H1 (cell line): ENCODE results near the gene PRKAB1. TPM values are rescaled to one million over a fixed set of nuclear protein-coding genes. Genes with fewer than 3 reads are reported as not detected.
"Not testable (repeated sequence)": the region's sequence is repeated elsewhere in the genome, so short reads cannot be mapped to it uniquely, and the experiment has no call there.

Source experiments
- CTCF ChIA-PET: fragments of 300-600 bp; sonication (Branson Sonifier 250); formaldehyde crosslinking; loops from one replicate; lab custom pipeline; 2021; ENCODE audit not compliant: partially characterized antibody; lab: Charles Lee
- POLR2A ChIA-PET: fragments of 300-600 bp; sonication (Branson Sonifier 250); formaldehyde crosslinking; loops from one replicate; lab custom pipeline; 2021; ENCODE audit warnings: inconsistent platforms; ENCODE audit not compliant: partially characterized antibody; lab: Charles Lee
- DNase-seq, 2 experiments: peaks; one replicate each; pipeline versions ENCODE4 v3.0.0 to v3.0.0-alpha.2; 2010 to 2022; ENCODE audit warnings: low spot score in 2 of 2, low read depth in 1 of 2, mixed read lengths in 1 of 2
- FAIRE-seq: peaks from 2 replicates; lab custom pipeline; 2011; peaks lifted over from hg19 to GRCh38; lab: Jason Lieb, UNC
- H2AFZ ChIP-seq: 2 replicates; pipeline ENCODE4 v1.8.1; 2012; ENCODE audit warnings: low read length, inconsistent platforms
- H2AK5ac ChIP-seq: 2 replicates; pipeline ENCODE4 v1.6.1; 2013; ENCODE audit warnings: low read depth, low read length
- H2BK120ac ChIP-seq: replicated peaks from 2 replicates; pipeline ENCODE3; 2013; ENCODE audit warnings: low read depth, low read length, inconsistent platforms
- H2BK12ac ChIP-seq: 2 replicates; pipeline ENCODE4 v1.6.1; 2013; ENCODE audit warnings: low read depth, low read length
- H2BK15ac ChIP-seq: 2 replicates; pipeline ENCODE4 v1.6.1; 2013; ENCODE audit warnings: low read length
- H2BK20ac ChIP-seq: 2 replicates; pipeline ENCODE4 v1.6.1; 2013; ENCODE audit warnings: low read length
- H2BK5ac ChIP-seq: 2 replicates; pipeline ENCODE4 v1.6.1; 2013; ENCODE audit warnings: low read depth, low read length
- H3K14ac ChIP-seq: 2 replicates; pipeline ENCODE4 v1.6.1; 2013; ENCODE audit warnings: inconsistent platforms; ENCODE audit not compliant: insufficient read length
- H3K18ac ChIP-seq: 2 replicates; pipeline ENCODE4 v1.6.1; 2013; ENCODE audit warnings: low read length; ENCODE audit errors: extremely low read depth
- H3K23ac ChIP-seq: 2 replicates; pipeline ENCODE4 v1.6.1; 2013; ENCODE audit warnings: inconsistent platforms; ENCODE audit not compliant: insufficient read length
- H3K23me2 ChIP-seq: 2 replicates; pipeline ENCODE4 v1.6.1; 2013; ENCODE audit warnings: low read depth, low read length
- H3K27ac ChIP-seq: 2 replicates; pipeline ENCODE4 v1.6.1; 2011; ENCODE audit warnings: low read depth, low read length, inconsistent platforms
- H3K27me3 ChIP-seq, 4 experiments: replicated peaks in 1 of 4; 1 replicate in 1 of 4; 2 replicates in 3 of 4; pipeline versions ENCODE4 v1.6.1 to v1.8.1; 2011 to 2013; ENCODE audit warnings: low read length in 3 of 4, mild to moderate bottlenecking in 3 of 4, inconsistent platforms in 2 of 4, mixed read lengths in 2 of 4, moderate library complexity in 1 of 4; ENCODE audit not compliant: control insufficient read depth in 3 of 4, insufficient read depth in 3 of 4; ENCODE audit errors: extremely low read depth in 1 of 4
- H3K36me3 ChIP-seq, 4 experiments: 2 replicates each; pipeline versions ENCODE4 v1.6.1 to v1.8.1; 2011 to 2013; ENCODE audit warnings: mild to moderate bottlenecking in 4 of 4, low read length in 3 of 4, moderate library complexity in 2 of 4, control low read depth in 1 of 4, inconsistent platforms in 1 of 4; ENCODE audit not compliant: insufficient read depth in 4 of 4, control insufficient read depth in 2 of 4
- H3K4ac ChIP-seq: replicated peaks from 2 replicates; pipeline ENCODE3; 2013; ENCODE audit warnings: low read length, low read depth, mixed read lengths, inconsistent platforms; ENCODE audit not compliant: insufficient read length
- H3K4me1 ChIP-seq, 4 experiments: replicated peaks in 1 of 4; 1 replicate in 1 of 4; 2 replicates in 3 of 4; pipeline versions ENCODE4 v1.6.1 to v1.8.1; 2011 to 2013; ENCODE audit warnings: low read length in 3 of 4, inconsistent platforms in 2 of 4, mixed read lengths in 1 of 4; ENCODE audit not compliant: insufficient read depth in 4 of 4, control insufficient read depth in 3 of 4
- H3K4me2 ChIP-seq, 2 experiments: 2 replicates each; pipeline versions ENCODE4 v1.6.1 to v1.8.1; 2011 to 2013; ENCODE audit warnings: low read depth in 2 of 2, low read length in 2 of 2, control low read depth in 1 of 2, inconsistent platforms in 1 of 2, mild to moderate bottlenecking in 1 of 2; ENCODE audit not compliant: insufficient read depth in 1 of 2
- H3K4me3 ChIP-seq, 4 experiments: fragments of 200-600, 300-600 bp in 1 of 4; sonication (generic), shearing (Covaris generic), sonication (Bioruptor Twin) in 1 of 4; 2 replicates each; pipeline versions ENCODE4 v1.5.1 to v1.8.1; 2011 to 2016; ENCODE audit warnings: low read length in 4 of 4, low read depth in 3 of 4, control low read depth in 2 of 4, inconsistent platforms in 2 of 4, mild to moderate bottlenecking in 2 of 4, mixed read lengths in 1 of 4, moderate library complexity in 1 of 4; ENCODE audit not compliant: insufficient read depth in 2 of 4; ENCODE audit errors: extremely low read depth in 1 of 4
- H3K56ac ChIP-seq: replicated peaks from 2 replicates; pipeline ENCODE3; 2013; ENCODE audit warnings: low read depth, mild to moderate bottlenecking, mixed read lengths, low read length, inconsistent platforms; ENCODE audit not compliant: insufficient read length
- H3K79me1 ChIP-seq: 2 replicates; pipeline ENCODE4 v1.6.1; 2013; ENCODE audit warnings: low read depth, low read length, control low read depth
- H3K79me2 ChIP-seq, 2 experiments: 2 replicates each; pipeline versions ENCODE4 v1.6.1 to v1.8.1; 2012 to 2013; ENCODE audit warnings: low read length in 2 of 2, mild to moderate bottlenecking in 2 of 2, inconsistent platforms in 1 of 2; ENCODE audit not compliant: insufficient read depth in 2 of 2, control insufficient read depth in 1 of 2
- H3K9ac ChIP-seq, 4 experiments: replicated peaks in 1 of 4; 1 replicate in 1 of 4; 2 replicates in 3 of 4; pipeline versions ENCODE4 v1.6.1 to v1.8.1; 2011 to 2013; ENCODE audit warnings: low read depth in 3 of 4, low read length in 3 of 4, control low read depth in 2 of 4, mild to moderate bottlenecking in 2 of 4, moderate library complexity in 2 of 4, inconsistent platforms in 1 of 4; ENCODE audit errors: extremely low read depth in 1 of 4
- H3K9me3 ChIP-seq, 2 experiments: 2 replicates each; pipeline versions ENCODE4 v1.6.1 to v1.8.1; 2012 to 2013; ENCODE audit warnings: mild to moderate bottlenecking in 2 of 2, moderate library complexity in 2 of 2, control low read depth in 1 of 2, inconsistent platforms in 1 of 2, low read depth in 1 of 2, low read length in 1 of 2, mixed read lengths in 1 of 2; ENCODE audit not compliant: insufficient read depth in 2 of 2
- H4K20me1 ChIP-seq, 2 experiments: replicated peaks in 1 of 2; 2 replicates each; pipeline versions ENCODE3 to v1.8.1; 2011 to 2013; ENCODE audit warnings: inconsistent platforms in 2 of 2, low read length in 2 of 2, mild to moderate bottlenecking in 1 of 2; ENCODE audit not compliant: insufficient read depth in 2 of 2, control insufficient read depth in 1 of 2
- H4K5ac ChIP-seq: 2 replicates; pipeline ENCODE4 v1.6.1; 2013; ENCODE audit warnings: low read length, low read depth, mixed read lengths, inconsistent platforms; ENCODE audit not compliant: insufficient read length
- H4K8ac ChIP-seq: 2 replicates; pipeline ENCODE4 v1.8.0; 2013; ENCODE audit warnings: mild to moderate bottlenecking, moderate library complexity, low read length, inconsistent platforms; ENCODE audit not compliant: insufficient read depth; ENCODE audit errors: extremely low read depth
- H4K91ac ChIP-seq: replicated peaks from 2 replicates; pipeline ENCODE3; 2013; ENCODE audit warnings: low read length, mixed read lengths, inconsistent platforms; ENCODE audit not compliant: insufficient read length
- SIRT6 ChIP-seq: IDR thresholded peaks from one replicate; pipeline ENCODE4 v1.7.1; 2012; ENCODE audit warnings: low read length, inconsistent platforms
- WGBS, 2 experiments: shearing (Covaris generic) in 1 of 2; methylation state at CpG; one replicate each; pipeline versions ENCODE4 v1.1.6 to v1.1.7; 2013 to 2015; ENCODE audit warnings: low lambda C conversion rate in 2 of 2, mixed read lengths in 2 of 2, inconsistent platforms in 1 of 2, low coverage in 1 of 2, missing lambda C conversion rate in 1 of 2; ENCODE audit not compliant: insufficient replicate concordance in 2 of 2, insufficient coverage in 1 of 2, insufficient read length in 1 of 2; ENCODE audit errors: extremely low coverage in 1 of 2, missing lambda C conversion rate in 1 of 2; 5-methylcytosine and 5-hydroxymethylcytosine counted together
- polyA plus RNA-seq, 7 experiments: library from polyadenylated mRNA; depleted of rRNA in 3 of 7; stranded (reverse) in 5 of 7; unstranded in 2 of 7; fragments of >200 nt in 5 of 7; fragments of 200-250 nt in 2 of 7; gene quantifications; 1 replicate in 5 of 7; 2 replicates in 1 of 7; 4 replicates in 1 of 7; pipeline versions ENCODE4 v1.2.1 to v1.2.3, GENCODE V29; 2011 to 2013; ENCODE audit warnings: missing spikeins in 2 of 7, mixed read lengths in 2 of 7
- total RNA-seq: library from RNA; stranded (reverse); fragmentation: NEBNext Ultra II Directional; extraction: Animal tissue kit (Norgen Biotek cat#: 25700); gene quantifications from 2 replicates; pipeline ENCODE4 v1.2.1, GENCODE V29; 2021
- TF ChIP-seq, protein P1 (sequence below), 3 experiments: IDR thresholded peaks; 1 replicate in 2 of 3; 2 replicates in 1 of 3; pipeline versions ENCODE4 v1.5.1 to v1.6.1; 2011; ENCODE audit warnings: low read length in 3 of 3, mild to moderate bottlenecking in 3 of 3, inconsistent platforms in 2 of 3, low read depth in 1 of 3, moderate library complexity in 1 of 3; ENCODE audit not compliant: insufficient read depth in 1 of 3; ENCODE audit errors: control extremely low read depth in 1 of 3

PRKAB1 gene
- total and polyA plus RNA-seq, 2 of the 8 experiments (the other 6 are each of a cell fraction or from before 2014, with no cell fraction given), result 24.0 to 32.1 TPM

DNA sequence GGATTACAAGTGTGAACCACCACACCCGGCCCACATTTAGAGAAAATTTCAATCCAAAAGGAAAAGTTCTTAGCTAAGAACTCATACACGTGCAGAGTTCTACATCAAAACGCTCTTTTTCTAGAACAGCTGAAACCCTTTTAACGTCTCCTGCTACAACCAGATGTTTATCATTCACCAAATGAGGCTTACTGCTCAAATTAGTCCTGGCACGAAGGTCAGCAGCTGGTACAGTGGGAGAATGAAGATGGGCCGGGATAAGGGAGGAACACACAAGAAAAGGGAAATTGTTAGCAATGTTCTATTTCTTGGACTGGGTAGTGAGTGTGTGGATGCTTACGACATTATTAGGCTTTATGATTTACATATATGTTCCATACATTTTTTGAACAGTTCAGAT, 37.2 kb downstream of the PRKAB1 start (continued):
- TF ChIP-seq, protein P1, sequence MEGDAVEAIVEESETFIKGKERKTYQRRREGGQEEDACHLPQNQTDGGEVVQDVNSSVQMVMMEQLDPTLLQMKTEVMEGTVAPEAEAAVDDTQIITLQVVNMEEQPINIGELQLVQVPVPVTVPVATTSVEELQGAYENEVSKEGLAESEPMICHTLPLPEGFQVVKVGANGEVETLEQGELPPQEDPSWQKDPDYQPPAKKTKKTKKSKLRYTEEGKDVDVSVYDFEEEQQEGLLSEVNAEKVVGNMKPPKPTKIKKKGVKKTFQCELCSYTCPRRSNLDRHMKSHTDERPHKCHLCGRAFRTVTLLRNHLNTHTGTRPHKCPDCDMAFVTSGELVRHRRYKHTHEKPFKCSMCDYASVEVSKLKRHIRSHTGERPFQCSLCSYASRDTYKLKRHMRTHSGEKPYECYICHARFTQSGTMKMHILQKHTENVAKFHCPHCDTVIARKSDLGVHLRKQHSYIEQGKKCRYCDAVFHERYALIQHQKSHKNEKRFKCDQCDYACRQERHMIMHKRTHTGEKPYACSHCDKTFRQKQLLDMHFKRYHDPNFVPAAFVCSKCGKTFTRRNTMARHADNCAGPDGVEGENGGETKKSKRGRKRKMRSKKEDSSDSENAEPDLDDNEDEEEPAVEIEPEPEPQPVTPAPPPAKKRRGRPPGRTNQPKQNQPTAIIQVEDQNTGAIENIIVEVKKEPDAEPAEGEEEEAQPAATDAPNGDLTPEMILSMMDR (IDR thresholded peaks at IDR 0.05; ENCODE audit: control extremely low read depth in 1 of 3, insufficient read depth in 1 of 3, low read depth in 1 of 3, low read length in 3 of 3), result no peak
- no peak for TF ChIP-seq SIRT6
- TF ChIP-seq, all 59 proteins: peak for 0

GRCh38 chr12:119706427-119706826, 38.5 kb downstream of the PRKAB1 start:
- H3K27ac ChIP-seq, H2BK12ac ChIP-seq, H4K20me1 ChIP-seq, H3K4me2 ChIP-seq, H3K27me3 ChIP-seq, POLR2A ChIA-PET, H3K56ac ChIP-seq, H4K91ac ChIP-seq, H2AK5ac ChIP-seq, H2BK20ac ChIP-seq, H3K4me3 ChIP-seq, H3K79me1 ChIP-seq, H2BK120ac ChIP-seq, H4K8ac ChIP-seq, H3K9ac ChIP-seq, CTCF ChIA-PET, H3K23me2 ChIP-seq, H3K4me1 ChIP-seq, H3K14ac ChIP-seq, DNase-seq, H3K79me2 ChIP-seq, H4K5ac ChIP-seq, H3K18ac ChIP-seq, H2BK15ac ChIP-seq, H2AFZ ChIP-seq, H3K23ac ChIP-seq, H3K9me3 ChIP-seq, H3K4ac ChIP-seq, FAIRE-seq, H2BK5ac ChIP-seq: not testable (repeated sequence)
- 91% methylated on average over 1 of the region's 1 CpG; no CpG with 5 or more reads in 1 of the 2 experiments for WGBS, 2 experiments
- peaks cover 10 to 50% (median 26%) of the 10 kb centered on the region in 4 experiments for H3K36me3 ChIP-seq
